ENCODE data around the gene TRABD2A.

TRABD2A gene

GRCh38 chr2:84847326-84848050 is 33.4 kb downstream of the TRABD2A start:
- DNase-seq, result no peak

GRCh38 chr2:84846741-84847142 is 34.1 kb downstream of the TRABD2A start:
- DNase-seq, result no peak

GRCh38 chr2:84846041-84846663 is 34.7 kb downstream of the TRABD2A start:
- peak; percentile 62 to 81 for DNase-seq

- no peak for DNase-seq
These were observed 36.7 kb downstream of the TRABD2A start for GRCh38 chr2:84844141-84844540.

- DNase-seq, result peak; percentile 26 to 32
These were observed 39.3 kb downstream of the TRABD2A start for GRCh38 chr2:84841577-84841976.

- DNase-seq, result no peak
These were observed 40.6 kb downstream of the TRABD2A start for GRCh38 chr2:84840306-84840705.

GRCh38 chr2:84839851-84840250 is 41.0 kb downstream of the TRABD2A start:
- DNase-seq, result no peak

- DNase-seq, result no peak
These were observed 42.3 kb downstream of the TRABD2A start for GRCh38 chr2:84838434-84839145.

GRCh38 chr2:84836215-84836614 is 44.7 kb downstream of the TRABD2A start:
- DNase-seq, result no peak

GRCh38 chr2:84833481-84834150 is 47.3 kb downstream of the TRABD2A start:
- no peak for DNase-seq

- peak; percentile 38 to 48 for DNase-seq
These were observed 48.0 kb downstream of the TRABD2A start for GRCh38 chr2:84832772-84833461.

- DNase-seq, result no peak
These were observed 50.0 kb downstream of the TRABD2A start for GRCh38 chr2:84830758-84831500.

- peak in 1 of 2 donors; percentile 58 for DNase-seq
These were observed 50.8 kb downstream of the TRABD2A start for GRCh38 chr2:84830095-84830494.

GRCh38 chr2:84829693-84830092 is 51.2 kb downstream of the TRABD2A start:
- DNase-seq, result no peak

GRCh38 chr2:84827978-84828575 is 52.8 kb downstream of the TRABD2A start:
- DNase-seq, result no peak

GRCh38 chr2:84823788-84824187 is 57.1 kb downstream of the TRABD2A start:
- no peak for DNase-seq

GRCh38 chr2:84823229-84823628 is 57.7 kb downstream of the TRABD2A start:
- no peak for DNase-seq

GRCh38 chr2:84821806-84822205 is 59.1 kb downstream of the TRABD2A start:
- no peak for DNase-seq

GRCh38 chr2:84817239-84817655 is 63.6 kb downstream of the TRABD2A start:
- no peak for DNase-seq

- DNase-seq, result no peak
These were observed 64.4 kb downstream of the TRABD2A start for GRCh38 chr2:84816426-84817026.

GRCh38 chr2:84815146-84815545 is 65.7 kb downstream of the TRABD2A start:
- no peak for DNase-seq
